Astrocyte of the cerebellum (primary cell): ENCODE measurements around the gene PHF12.

Source experiments
- DNase-seq: peaks from one replicate; pipeline ENCODE4 v3.0.0-alpha.2; 2011; ENCODE audit warnings: low read depth
- H3K4me3 ChIP-seq: 2 replicates; pipeline ENCODE4 v1.5.1; 2011; ENCODE audit warnings: mild to moderate bottlenecking, low read depth, low read length, moderate library complexity
- in situ Hi-C: cut with HindIII; loops from 2 replicates; pipeline ENCODE4 v1.10.0; 2017; ENCODE audit warnings: low sequenced_read_pairs
- TF ChIP-seq, protein P1 (sequence below): IDR thresholded peaks from 2 replicates; pipeline ENCODE4 v1.5.1; 2012; ENCODE audit warnings: low read length, low read depth, moderate library complexity, mild to moderate bottlenecking; ENCODE audit errors: missing control alignments

Gene PHF12

DNA sequence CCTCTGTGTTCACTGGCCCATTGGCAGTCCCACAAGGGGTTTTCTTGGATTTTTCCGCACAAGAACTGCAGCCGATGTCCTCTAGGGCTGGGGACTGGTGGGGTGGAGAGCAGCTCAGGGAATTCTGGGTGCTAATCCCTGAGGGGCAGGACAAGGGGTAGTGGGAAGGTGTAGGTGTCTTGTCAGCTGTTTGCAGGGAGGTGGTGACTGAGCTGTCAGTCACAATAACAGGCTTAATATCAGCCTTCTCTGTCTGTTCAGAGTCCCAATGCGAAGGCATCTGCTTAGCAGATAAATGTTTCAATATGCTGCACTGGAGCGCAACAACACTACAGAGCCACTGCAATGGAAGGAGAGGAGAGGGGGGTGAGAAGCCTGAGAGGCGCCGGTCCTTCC is 38.4 kb downstream of the PHF12 start:
- TF ChIP-seq, protein P1, sequence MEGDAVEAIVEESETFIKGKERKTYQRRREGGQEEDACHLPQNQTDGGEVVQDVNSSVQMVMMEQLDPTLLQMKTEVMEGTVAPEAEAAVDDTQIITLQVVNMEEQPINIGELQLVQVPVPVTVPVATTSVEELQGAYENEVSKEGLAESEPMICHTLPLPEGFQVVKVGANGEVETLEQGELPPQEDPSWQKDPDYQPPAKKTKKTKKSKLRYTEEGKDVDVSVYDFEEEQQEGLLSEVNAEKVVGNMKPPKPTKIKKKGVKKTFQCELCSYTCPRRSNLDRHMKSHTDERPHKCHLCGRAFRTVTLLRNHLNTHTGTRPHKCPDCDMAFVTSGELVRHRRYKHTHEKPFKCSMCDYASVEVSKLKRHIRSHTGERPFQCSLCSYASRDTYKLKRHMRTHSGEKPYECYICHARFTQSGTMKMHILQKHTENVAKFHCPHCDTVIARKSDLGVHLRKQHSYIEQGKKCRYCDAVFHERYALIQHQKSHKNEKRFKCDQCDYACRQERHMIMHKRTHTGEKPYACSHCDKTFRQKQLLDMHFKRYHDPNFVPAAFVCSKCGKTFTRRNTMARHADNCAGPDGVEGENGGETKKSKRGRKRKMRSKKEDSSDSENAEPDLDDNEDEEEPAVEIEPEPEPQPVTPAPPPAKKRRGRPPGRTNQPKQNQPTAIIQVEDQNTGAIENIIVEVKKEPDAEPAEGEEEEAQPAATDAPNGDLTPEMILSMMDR = no peak
- in situ Hi-C loops = no loop called here
- no peak overlapping the region for H3K4me3 ChIP-seq
- no peak for DNase-seq

DNA sequence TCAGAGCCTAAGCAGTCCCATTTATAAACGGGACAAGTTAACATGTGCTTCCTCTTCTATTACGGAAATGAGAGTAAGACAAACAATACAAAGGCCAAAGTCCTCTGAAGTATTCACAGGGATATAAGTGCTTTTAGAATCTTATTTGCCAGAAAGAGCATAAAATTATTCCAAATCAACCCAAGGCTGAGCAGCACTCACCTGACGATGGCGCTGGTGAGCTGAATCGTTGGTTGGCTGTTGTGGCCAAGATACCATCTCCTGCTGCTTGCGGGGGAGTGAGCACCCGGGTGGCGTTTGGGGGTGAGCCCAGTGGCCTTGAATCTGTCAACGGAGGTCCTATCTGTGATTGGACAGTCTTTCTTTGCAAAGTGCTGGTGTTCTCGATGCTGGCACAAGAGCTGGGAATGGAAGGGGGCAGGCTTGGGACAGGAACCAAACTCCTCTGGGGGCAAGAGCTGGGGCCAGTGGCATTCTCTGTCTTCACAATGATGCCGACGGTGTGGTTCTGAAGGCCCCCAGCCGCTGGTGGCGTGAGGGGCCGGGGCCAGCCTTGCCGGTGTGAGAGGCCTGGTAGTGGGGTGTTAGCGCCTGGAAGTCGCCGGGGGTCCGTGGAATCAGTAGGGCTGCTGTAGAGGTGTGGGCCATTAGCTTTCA is 38.9 kb downstream of the PHF12 start:
- no peak for DNase-seq
- in situ Hi-C loops = no loop called here
- H3K4me3 ChIP-seq = no peak overlapping the region
- TF ChIP-seq, protein P1 = peak; percentile 19

DNA sequence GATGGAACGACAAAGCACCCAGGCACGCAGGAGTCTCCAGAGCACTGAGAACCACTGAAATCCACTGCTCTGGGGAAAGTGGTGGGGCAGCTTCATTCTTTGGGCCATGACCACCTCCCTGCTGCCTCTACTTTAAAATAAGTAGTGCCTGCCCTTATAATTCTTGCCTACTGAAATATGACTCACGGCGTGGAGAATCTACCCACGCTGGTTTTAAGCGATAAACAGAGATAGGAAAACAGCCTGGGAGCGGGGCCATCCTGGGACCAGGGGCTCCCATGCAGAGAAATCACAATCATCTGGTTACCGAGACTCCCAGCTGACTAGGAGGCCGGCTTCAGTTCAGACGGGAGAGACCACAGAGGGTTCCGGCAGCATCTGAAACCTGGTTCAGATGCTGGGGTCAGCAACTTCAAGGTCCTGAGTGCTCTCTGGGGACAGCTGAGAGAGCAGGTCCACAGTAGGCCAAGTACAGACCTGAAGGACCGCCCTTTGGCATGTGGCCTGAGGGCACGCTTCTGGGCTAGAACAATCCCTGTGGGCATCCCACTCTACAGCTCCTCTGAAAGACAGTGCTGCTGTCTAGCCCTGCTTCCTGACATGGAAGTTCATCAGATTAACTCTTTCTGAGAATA is 39.8 kb downstream of the PHF12 start:
- DNase-seq = no peak
- TF ChIP-seq, protein P1 = no peak
- H3K4me3 ChIP-seq = no peak overlapping the region
- in situ Hi-C loops = no loop called here

DNA sequence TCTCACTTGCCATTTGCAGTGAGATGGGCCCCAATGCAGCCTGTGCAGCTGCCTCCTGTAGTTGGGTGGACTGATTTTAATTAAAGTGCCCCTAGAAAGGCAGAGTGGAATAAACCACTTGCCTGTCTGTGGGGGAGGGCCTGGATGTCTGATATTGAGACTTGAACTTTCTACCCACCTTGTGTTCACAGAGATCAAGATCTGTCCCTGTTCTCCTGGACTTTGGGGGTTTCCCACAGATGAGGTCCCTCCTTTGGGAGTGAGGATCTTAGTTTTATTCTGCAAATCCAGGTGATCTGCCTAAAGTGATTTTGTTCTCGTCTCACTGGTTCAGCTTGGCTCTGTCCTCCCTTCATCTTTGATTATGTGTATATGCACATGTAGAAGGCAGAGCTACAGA is 40.8 kb downstream of the PHF12 start:
- H3K4me3 ChIP-seq = no peak overlapping the region
- no peak for DNase-seq
- TF ChIP-seq, protein P1 = no peak
- in situ Hi-C loops = no loop called here

DNA sequence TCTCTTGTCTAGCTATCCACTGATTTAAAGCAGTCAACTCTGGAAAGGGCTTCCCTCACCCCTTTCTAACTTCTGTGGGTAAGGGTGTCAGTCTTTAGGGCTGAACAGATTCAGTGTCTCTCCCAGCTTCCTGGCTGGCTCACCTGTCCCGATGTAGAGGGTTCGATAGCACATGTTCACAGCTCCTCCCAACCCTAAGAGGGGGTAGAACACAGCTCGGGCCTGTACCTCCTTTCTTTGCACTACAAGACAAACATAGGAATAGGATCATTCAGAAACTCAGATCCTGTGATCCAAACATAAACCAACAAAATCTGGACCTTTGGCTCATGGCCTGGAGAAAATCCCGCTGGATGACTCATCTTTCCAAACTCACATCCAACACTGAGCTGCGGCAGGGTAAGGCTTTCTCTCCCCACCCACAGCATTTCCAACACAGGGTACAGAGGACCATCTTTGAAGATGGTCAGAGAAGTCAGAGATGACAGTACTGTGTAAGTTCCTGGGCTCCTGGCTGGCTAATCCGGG is 42.6 kb downstream of the PHF12 start:
- TF ChIP-seq, protein P1 = no peak
- in situ Hi-C loops = loop anchor here (5.0 kb wide), 1 partner anchor 41 kb away; no protein-coding TSS in a partner anchor
- H3K4me3 ChIP-seq = no peak overlapping the region
- peak; percentile 67 for DNase-seq

DNA sequence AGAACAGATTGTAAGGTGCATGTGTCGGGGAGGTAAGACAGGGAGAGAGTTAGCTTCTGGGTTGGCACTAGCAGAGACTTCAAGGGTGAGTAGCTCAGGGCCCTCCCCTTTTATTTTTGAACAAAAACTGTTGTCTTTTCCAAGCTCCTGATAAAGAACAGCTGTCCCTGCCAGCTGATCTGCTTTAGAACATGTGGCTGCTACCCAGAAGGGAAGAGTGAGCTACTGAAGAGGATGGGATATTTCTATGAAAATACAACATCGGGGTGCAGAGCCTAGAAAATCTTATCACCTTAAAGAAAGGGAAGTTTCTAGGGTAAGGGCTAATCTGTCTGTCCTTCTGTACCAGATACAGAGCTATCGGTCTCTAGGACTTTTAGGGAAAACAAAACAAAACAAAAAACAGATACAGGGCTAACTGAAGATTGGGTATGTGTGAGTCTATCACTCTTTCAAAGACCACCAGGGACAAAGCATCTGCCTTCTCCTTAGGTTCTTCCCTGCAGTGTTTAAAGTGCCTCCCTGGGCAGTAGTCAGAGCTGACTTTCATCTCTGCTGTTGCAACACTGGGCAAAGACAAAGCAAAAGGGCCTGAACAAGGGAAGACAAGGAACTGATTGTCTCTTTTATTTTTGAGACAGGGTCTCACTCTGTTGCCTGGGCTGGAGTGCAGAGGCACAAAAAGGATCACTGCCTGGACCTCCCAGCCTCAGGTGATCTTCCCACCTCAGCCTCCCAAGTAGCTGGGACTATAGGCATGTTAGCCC is 43.4 kb downstream of the PHF12 start:
- no peak overlapping the region for H3K4me3 ChIP-seq
- in situ Hi-C loops = loop anchor here (5.0 kb wide), 1 partner anchor 41 kb away; no protein-coding TSS in a partner anchor
- DNase-seq = no peak
- TF ChIP-seq, protein P1 = no peak
